Ascending aorta (tissue), 2 donors: ENCODE measurements around the gene USP5. TPM values are rescaled to one million over a fixed set of nuclear protein-coding genes. Genes with fewer than 3 reads are reported as not detected.

Source experiments
- DNase-seq, 2 donors: peaks; one replicate each; pipeline ENCODE4 v3.0.0-alpha.2; 2019; ENCODE audit warnings: low spot score in 2 of 2
- H3K27ac ChIP-seq, 2 donors: fragments of 200-600 bp; sonication (generic); one replicate each; pipeline ENCODE4 v1.5.1; 2016 to 2017; ENCODE audit warnings: mild to moderate bottlenecking in 1 of 2
- H3K27me3 ChIP-seq: fragments of 200-600 bp; sonication (generic); one replicate; pipeline ENCODE4 v1.5.1; 2017
- H3K36me3 ChIP-seq, 2 donors: fragments of 200-600 bp; sonication (generic); one replicate each; pipeline ENCODE4 v1.5.1; 2016
- H3K4me1 ChIP-seq, 2 donors: fragments of 200-600 bp; sonication (generic); one replicate each; pipeline ENCODE4 v1.5.1; 2016 to 2017; ENCODE audit warnings: mild to moderate bottlenecking in 1 of 2
- H3K4me3 ChIP-seq, 2 donors: fragments of 200-600 bp; sonication (generic); one replicate each; pipeline ENCODE4 v1.5.1; 2016 to 2017; ENCODE audit warnings: mild to moderate bottlenecking in 1 of 2
- H3K9me3 ChIP-seq, 2 donors: fragments of 200-600 bp; sonication (generic); one replicate each; pipeline ENCODE4 v1.5.1; 2016
- CTCF ChIP-seq, 3 experiments: fragments of 200-600 bp in 2 of 3; fragments of 450-650 bp in 1 of 3; sonication (generic) in 2 of 3; IDR thresholded peaks; one replicate each; pipeline ENCODE4 v1.5.1; 2016 to 2019; ENCODE audit warnings: antibody characterized with exemption in 3 of 3, mild to moderate bottlenecking in 1 of 3, moderate library complexity in 1 of 3
- intact Hi-C: fragments of 100-400 bp; cut with DNase I; formaldehyde crosslinking; loops from one replicate; pipeline ENCODE4 v1.15.1; 2023
- total RNA-seq: library from RNA; depleted of rRNA; stranded (reverse); fragments of >200 nt; gene quantifications from one replicate; pipeline ENCODE4 v1.1.0, GENCODE V29; 2016

Gene USP5
- total RNA-seq, 1 donor from 2014 or later: 46.2 TPM

- DNase-seq: no peak
- peaks cover 33 to 47% of the 10 kb centered on the region in 2 donors for H3K36me3 ChIP-seq
- H3K9me3 ChIP-seq: no peaks in the 10 kb centered on the region
- no peak overlapping the region for H3K27ac ChIP-seq
- H3K4me1 ChIP-seq: no peaks in the 10 kb centered on the region
- TF ChIP-seq CTCF (IDR thresholded peaks at IDR 0.05): no peak
- intact Hi-C loops: no loop called here
- H3K4me3 ChIP-seq: no peak overlapping the region
- no peaks in the 10 kb centered on the region for H3K27me3 ChIP-seq
Observed at GRCh38 chr12:6837370-6838060, 14.4 kb upstream of the USP5 start.

GRCh38 chr12:6838854-6839253 lies 13.1 kb upstream of the USP5 start:
- H3K27ac ChIP-seq: no peak overlapping the region
- no peak for DNase-seq
- no peaks in the 10 kb centered on the region for H3K9me3 ChIP-seq
- peaks cover 30 to 52% of the 10 kb centered on the region in 2 donors for H3K36me3 ChIP-seq
- TF ChIP-seq CTCF (IDR thresholded peaks at IDR 0.05): no peak
- no peak overlapping the region for H3K4me3 ChIP-seq
- no peaks in the 10 kb centered on the region for H3K4me1 ChIP-seq
- intact Hi-C loops: no loop called here
- H3K27me3 ChIP-seq: no peaks in the 10 kb centered on the region

- no peaks in the 10 kb centered on the region for H3K4me1 ChIP-seq
- no peak for DNase-seq
- no peak overlapping the region for H3K27ac ChIP-seq
- no peaks in the 10 kb centered on the region for H3K27me3 ChIP-seq
- intact Hi-C loops: no loop called here
- H3K4me3 ChIP-seq: no peak overlapping the region
- no peaks in the 10 kb centered on the region for H3K9me3 ChIP-seq
- H3K36me3 ChIP-seq: peaks cover 35 to 57% of the 10 kb centered on the region in 2 donors
- no peak for TF ChIP-seq CTCF (IDR thresholded peaks at IDR 0.05)
Observed at GRCh38 chr12:6839482-6840201, 12.3 kb upstream of the USP5 start.

- H3K36me3 ChIP-seq: peaks cover 42 to 61% of the 10 kb centered on the region in 2 donors
- H3K27ac ChIP-seq: no peak overlapping the region
- TF ChIP-seq CTCF (IDR thresholded peaks at IDR 0.05): no peak
- no peaks in the 10 kb centered on the region for H3K4me1 ChIP-seq
- no peaks in the 10 kb centered on the region for H3K9me3 ChIP-seq
- intact Hi-C loops: no loop called here
- H3K4me3 ChIP-seq: no peak overlapping the region
- DNase-seq: no peak
- no peaks in the 10 kb centered on the region for H3K27me3 ChIP-seq
Observed at GRCh38 chr12:6840330-6840729, 11.6 kb upstream of the USP5 start.

GRCh38 chr12:6840761-6841515 lies 11.0 kb upstream of the USP5 start, which contains the start of gene GNB3:
Gene GNB3 (plus strand): TSS chr12:6840925. CDS start chr12:6841288, 363 bp downstream.
- no peak for DNase-seq
- TF ChIP-seq CTCF (IDR thresholded peaks at IDR 0.05): no peak
- intact Hi-C loops: no loop called here
- Histone ChIP-seq H3K9me3 (no peaks in the 10 kb centered on the region), H3K4me3 (no peak within 1 kb of the TSS), H3K27ac (no peak within 1 kb of the TSS), H3K4me1 (no peaks in the 10 kb centered on the region), H3K36me3 (peaks cover 48 to 67% of the 10 kb centered on the region in 2 donors), H3K27me3 (no peaks in the 10 kb centered on the region)
